ENCODE measurements around the gene HS6ST3.

DNA sequence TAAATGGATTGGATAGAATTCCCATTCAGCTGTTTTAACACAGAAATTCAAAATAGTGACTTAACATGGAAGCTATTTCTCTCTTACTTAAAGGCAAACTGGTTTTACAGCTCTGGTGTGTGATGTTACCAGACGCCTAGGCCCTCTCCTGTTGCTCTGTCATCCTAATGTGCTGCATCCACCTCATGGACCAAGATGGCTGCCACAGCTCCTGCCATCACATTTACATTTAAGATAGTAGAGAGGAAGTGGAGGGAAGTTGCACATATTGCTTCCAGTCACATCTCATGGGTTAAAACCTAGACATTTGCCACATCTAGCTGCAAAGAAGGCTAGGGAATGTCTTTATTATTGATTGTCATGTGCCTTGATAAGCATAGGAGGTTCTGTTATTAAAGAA lies 746.8 kb downstream of the HS6ST3 start:
- TF ChIP-seq, protein P1, sequence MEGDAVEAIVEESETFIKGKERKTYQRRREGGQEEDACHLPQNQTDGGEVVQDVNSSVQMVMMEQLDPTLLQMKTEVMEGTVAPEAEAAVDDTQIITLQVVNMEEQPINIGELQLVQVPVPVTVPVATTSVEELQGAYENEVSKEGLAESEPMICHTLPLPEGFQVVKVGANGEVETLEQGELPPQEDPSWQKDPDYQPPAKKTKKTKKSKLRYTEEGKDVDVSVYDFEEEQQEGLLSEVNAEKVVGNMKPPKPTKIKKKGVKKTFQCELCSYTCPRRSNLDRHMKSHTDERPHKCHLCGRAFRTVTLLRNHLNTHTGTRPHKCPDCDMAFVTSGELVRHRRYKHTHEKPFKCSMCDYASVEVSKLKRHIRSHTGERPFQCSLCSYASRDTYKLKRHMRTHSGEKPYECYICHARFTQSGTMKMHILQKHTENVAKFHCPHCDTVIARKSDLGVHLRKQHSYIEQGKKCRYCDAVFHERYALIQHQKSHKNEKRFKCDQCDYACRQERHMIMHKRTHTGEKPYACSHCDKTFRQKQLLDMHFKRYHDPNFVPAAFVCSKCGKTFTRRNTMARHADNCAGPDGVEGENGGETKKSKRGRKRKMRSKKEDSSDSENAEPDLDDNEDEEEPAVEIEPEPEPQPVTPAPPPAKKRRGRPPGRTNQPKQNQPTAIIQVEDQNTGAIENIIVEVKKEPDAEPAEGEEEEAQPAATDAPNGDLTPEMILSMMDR (IDR thresholded peaks at IDR 0.05; ENCODE audit: low read depth, low read length, poor library complexity, severe bottlenecking): no peak
- no peak for TF ChIP-seq EZH2phosphoT487 (IDR thresholded peaks at IDR 0.05; ENCODE audit: borderline replicate concordance, low read length)

All from DOHH2 (cell line).